ENCODE results near the gene CS.

The CS gene

DNA sequence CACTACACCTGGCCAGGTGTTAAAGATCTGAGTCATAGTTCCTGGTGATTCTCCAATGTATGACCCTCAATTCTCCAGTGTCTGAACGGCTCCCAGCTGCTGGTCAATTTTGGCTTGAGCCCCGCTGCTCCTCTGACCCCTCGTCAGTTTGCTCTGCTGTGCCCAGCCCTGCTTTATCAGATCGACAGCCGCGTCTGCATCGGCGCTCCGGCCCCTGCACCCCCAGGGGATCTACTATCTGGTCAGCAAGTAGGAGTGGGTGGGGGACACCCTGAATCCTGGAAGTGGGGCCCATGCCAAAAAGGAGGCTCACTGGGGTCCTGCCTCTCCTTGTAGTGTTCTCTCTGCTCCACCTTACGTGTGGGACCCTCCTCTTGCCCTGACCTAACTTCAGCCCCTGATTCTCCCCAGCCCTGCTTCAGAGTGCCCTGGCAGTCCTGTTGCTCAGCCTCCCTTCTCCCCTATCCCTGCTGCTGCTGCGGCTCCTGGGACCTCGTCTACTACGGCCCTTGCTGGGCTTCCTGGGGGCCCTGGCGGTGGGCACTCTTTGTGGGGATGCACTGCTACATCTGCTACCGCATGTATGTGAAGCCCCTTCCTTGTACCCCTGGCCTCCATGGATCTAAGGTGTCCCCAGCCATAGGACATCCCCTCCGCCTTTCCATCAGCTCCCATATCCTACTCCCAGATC lies 65.2 kb downstream of the CS start:
- Histone ChIP-seq H3K27ac (ENCODE audit: low read depth, low read length) (no peak overlapping the region), H3K4me3 (ENCODE audit: low read depth, low read length) (no peak overlapping the region), H3K36me3 (ENCODE audit: insufficient read depth, low read length) (0 out of 2 replicates have a peak, but pooled peaks cover 3% of the 10 kb centered on the region), H3K79me2 (ENCODE audit: control insufficient read depth, insufficient read depth, low read length, unreplicated experiment) (no peaks in the 10 kb centered on the region), H2AFZ (ENCODE audit: low read length, unreplicated experiment) (no peak overlapping the region), H3K27me3 (ENCODE audit: insufficient read depth, low read length) (no peaks in the 10 kb centered on the region), H3K4me1 (ENCODE audit: control insufficient read depth, insufficient read depth, low read length, unreplicated experiment) (no peaks in the 10 kb centered on the region)

DNA sequence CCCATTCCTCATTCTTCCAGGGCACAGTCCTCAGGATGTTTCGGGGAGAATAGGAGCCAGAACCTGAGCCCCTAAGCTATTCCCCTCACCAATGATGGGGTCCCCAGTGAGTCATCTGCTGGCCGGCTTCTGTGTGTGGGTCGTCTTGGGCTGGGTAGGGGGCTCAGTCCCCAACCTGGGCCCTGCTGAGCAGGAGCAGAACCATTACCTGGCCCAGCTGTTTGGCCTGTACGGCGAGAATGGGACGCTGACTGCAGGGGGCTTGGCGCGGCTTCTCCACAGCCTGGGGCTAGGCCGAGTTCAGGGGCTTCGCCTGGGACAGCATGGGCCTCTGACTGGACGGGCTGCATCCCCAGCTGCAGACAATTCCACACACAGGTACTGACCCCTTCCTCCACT lies 68.9 kb downstream of the CS start:
- H2AFZ ChIP-seq (ENCODE audit: low read length, unreplicated experiment), result no peak overlapping the region
- H3K4me3 ChIP-seq (ENCODE audit: low read depth, low read length), result no peak overlapping the region
- H3K27me3 ChIP-seq (ENCODE audit: insufficient read depth, low read length), result no peaks in the 10 kb centered on the region
- no peaks in the 10 kb centered on the region for H3K79me2 ChIP-seq (ENCODE audit: control insufficient read depth, insufficient read depth, low read length, unreplicated experiment)
- no peaks in the 10 kb centered on the region for H3K4me1 ChIP-seq (ENCODE audit: control insufficient read depth, insufficient read depth, low read length, unreplicated experiment)
- H3K36me3 ChIP-seq (ENCODE audit: insufficient read depth, low read length), result no peaks in the 10 kb centered on the region
- no peak overlapping the region for H3K27ac ChIP-seq (ENCODE audit: low read depth, low read length)

DNA sequence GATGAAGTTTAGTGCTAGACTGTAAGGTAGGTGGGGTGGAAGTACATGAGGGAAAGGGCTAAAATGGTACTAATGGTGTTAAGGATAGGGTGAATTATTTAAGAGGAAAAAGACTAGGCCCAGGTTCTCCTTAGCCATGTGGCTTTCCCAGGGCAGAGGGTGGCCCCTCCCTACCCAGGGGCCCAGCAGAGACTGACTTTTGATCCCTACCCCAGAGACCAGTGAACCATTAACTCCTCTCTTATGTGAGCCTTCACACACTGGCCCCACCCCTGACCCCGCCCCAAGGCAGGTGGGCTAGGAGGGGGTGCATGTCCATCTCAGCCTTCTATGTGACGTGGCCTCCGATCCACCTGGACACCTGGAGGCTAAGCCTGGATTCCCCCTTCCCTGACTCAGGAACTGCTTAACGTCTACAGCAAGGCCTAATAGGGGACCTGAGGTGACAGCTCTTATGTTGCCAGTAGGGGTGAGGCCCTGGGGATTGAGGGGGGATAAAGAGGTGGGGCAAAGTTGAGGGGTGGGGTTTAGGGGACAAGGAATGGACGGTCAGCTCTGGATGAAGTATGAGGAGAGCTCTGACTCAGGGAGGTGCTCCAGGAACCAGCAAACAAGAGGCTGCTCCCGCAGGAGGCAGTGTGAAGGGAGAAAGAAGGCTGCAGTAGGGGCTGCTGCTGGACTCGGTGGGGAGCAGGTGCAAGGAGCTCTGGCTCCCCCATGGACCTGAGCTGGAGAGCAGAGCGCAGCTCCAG lies 69.5 kb downstream of the CS start:
- H3K4me3 ChIP-seq (ENCODE audit: low read depth, low read length), result no peak overlapping the region
- H3K4me1 ChIP-seq (ENCODE audit: control insufficient read depth, insufficient read depth, low read length, unreplicated experiment), result no peaks in the 10 kb centered on the region
- no peak overlapping the region for H3K27ac ChIP-seq (ENCODE audit: low read depth, low read length)
- no peaks in the 10 kb centered on the region for H3K27me3 ChIP-seq (ENCODE audit: insufficient read depth, low read length)
- no peak overlapping the region for H2AFZ ChIP-seq (ENCODE audit: low read length, unreplicated experiment)
- H3K79me2 ChIP-seq (ENCODE audit: control insufficient read depth, insufficient read depth, low read length, unreplicated experiment), result no peaks in the 10 kb centered on the region
- no peaks in the 10 kb centered on the region for H3K36me3 ChIP-seq (ENCODE audit: insufficient read depth, low read length)

DNA sequence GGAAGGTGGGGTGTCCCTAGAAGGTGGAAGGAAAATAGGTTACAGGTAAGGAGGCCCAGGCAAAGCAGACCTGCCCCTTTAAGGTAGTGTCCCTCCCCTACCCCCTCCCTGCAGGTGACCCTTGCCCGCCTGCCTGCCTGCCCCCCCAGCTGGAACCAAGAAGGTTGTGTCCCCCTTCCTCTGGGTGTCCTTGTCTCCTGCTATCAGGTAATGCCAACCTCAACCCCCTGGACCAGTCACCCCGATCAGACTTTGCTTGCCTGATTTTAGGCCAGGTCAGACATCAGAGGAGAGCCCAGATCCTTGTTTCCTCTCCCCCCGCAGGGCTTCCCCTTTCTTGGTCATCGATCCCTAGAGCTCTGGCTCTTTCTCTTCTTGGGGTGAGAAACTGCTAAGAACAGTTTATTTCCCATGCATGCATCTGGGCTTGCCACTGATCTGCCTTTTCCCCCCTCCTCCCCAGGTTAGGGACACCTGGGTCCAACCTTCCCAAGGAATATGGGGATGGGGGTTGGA lies 70.2 kb downstream of the CS start, which contains the start of gene SLC39A5:
Gene SLC39A5 (plus strand): TSS at position 136 of the 516 bp plus-strand sequence. CDS start 1,224 bp downstream, outside the sequence.
- no peak within 1 kb of the TSS for H3K27ac ChIP-seq (ENCODE audit: low read depth, low read length)
- H3K4me1 ChIP-seq (ENCODE audit: control insufficient read depth, insufficient read depth, low read length, unreplicated experiment), result peaks cover 2% of the 10 kb centered on the region
- H3K4me3 ChIP-seq (ENCODE audit: low read depth, low read length), result no peak within 1 kb of the TSS
- no peak within 1 kb of the TSS for H2AFZ ChIP-seq (ENCODE audit: low read length, unreplicated experiment)
- H3K36me3 ChIP-seq (ENCODE audit: insufficient read depth, low read length), result no peaks in the 10 kb centered on the region
- H3K79me2 ChIP-seq (ENCODE audit: control insufficient read depth, insufficient read depth, low read length, unreplicated experiment), result no peaks in the 10 kb centered on the region
- no peaks in the 10 kb centered on the region for H3K27me3 ChIP-seq (ENCODE audit: insufficient read depth, low read length)

DNA sequence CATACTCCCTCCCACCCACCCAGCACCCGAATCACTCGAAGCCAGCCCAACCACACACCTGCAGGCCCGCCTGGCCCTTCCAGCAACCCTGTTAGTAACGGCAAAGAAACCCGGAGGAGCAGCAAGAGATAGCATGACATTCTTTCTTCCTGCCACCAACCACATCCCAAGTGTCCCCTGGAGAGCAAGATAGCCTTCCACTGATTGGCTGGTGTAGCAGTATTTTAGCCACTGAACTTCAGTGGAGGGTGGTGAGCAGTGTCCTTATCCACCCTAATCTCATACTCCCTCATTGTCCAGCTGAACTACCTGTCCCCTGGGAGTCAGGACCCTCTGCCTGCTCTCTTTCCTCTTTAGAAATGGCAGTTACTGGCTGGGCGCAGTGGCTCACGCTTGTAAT lies 71.0 kb downstream of the CS start:
- H3K4me3 ChIP-seq (ENCODE audit: low read depth, low read length), result no peak overlapping the region
- peaks cover 5% of the 10 kb centered on the region for H3K4me1 ChIP-seq (ENCODE audit: control insufficient read depth, insufficient read depth, low read length, unreplicated experiment)
- no peaks in the 10 kb centered on the region for H3K27me3 ChIP-seq (ENCODE audit: insufficient read depth, low read length)
- H3K27ac ChIP-seq (ENCODE audit: low read depth, low read length), result no peak overlapping the region
- H3K36me3 ChIP-seq (ENCODE audit: insufficient read depth, low read length), result no peaks in the 10 kb centered on the region
- no peak overlapping the region for H2AFZ ChIP-seq (ENCODE audit: low read length, unreplicated experiment)
- H3K79me2 ChIP-seq (ENCODE audit: control insufficient read depth, insufficient read depth, low read length, unreplicated experiment), result peaks cover 3% of the 10 kb centered on the region

DNA sequence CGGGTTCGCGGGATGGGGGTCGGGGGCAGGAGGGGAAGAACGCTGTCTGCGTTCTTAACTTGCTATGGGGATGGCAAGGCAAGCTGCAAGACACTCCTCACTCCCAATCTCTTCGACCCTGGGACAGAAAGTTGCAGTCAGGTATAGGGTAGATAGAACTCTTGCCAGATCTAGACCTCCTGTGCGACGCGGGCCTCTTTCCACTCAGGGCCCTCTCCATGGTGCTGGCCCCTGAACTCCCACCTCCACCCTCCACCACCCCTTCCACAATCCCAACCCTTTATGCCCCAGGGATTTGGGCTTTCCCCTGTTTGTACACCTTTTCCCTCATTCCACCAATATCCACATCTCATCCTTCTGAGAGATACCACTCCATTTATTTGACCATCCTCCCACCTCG lies 75.2 kb downstream of the CS start:
- H3K4me3 ChIP-seq (ENCODE audit: low read depth, low read length), result peak overlapping the region; percentile 95
- peaks cover 10% of the 10 kb centered on the region for H3K4me1 ChIP-seq (ENCODE audit: control insufficient read depth, insufficient read depth, low read length, unreplicated experiment)
- H3K36me3 ChIP-seq (ENCODE audit: insufficient read depth, low read length), result no peaks in the 10 kb centered on the region
- no peak overlapping the region for H3K27ac ChIP-seq (ENCODE audit: low read depth, low read length)
- peak overlapping the region; percentile 86 for H2AFZ ChIP-seq (ENCODE audit: low read length, unreplicated experiment)
- H3K79me2 ChIP-seq (ENCODE audit: control insufficient read depth, insufficient read depth, low read length, unreplicated experiment), result peaks cover 3% of the 10 kb centered on the region
- H3K27me3 ChIP-seq (ENCODE audit: insufficient read depth, low read length), result no peaks in the 10 kb centered on the region

DNA sequence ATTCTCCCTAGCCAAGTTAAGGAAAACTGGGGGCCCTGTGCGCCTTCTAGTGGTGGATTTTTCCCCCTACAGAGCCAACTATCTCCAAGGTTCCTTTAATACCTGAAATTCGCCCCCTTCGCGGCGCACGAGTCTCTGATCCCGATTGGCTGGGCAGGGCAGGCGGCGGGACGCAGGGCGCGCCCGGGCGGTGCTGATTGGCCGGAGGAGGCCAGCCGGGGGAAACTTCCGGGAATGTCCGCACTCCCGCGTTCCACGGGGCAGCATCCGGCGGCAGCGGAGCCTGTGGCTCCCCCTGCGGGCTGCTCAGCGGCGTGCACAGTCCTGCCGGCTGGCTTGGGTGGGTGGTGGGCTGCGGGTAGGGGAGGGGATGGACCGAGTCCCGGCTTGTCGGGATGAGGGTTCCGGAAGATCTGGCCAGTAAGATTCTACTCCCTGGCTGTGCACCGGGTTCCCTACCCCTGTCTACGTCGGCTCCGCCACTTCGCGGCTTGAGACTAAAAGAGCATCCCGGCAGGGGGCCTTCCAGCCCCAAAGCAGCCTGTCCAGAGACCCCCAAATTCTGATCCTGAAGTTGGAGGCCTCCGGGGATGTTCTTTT lies 75.9 kb downstream of the CS start, which contains the start of gene NABP2:
Gene NABP2 (plus strand): TSS at position 241 of the 600 bp plus-strand sequence. CDS start 515 bp downstream, outside the sequence.
- Histone ChIP-seq H3K27ac (ENCODE audit: low read depth, low read length) (no peak within 1 kb of the TSS), H3K4me1 (ENCODE audit: control insufficient read depth, insufficient read depth, low read length, unreplicated experiment) (peaks cover 10% of the 10 kb centered on the region), H3K4me3 (ENCODE audit: low read depth, low read length) (peak within 1 kb of the TSS; percentile 95), H2AFZ (ENCODE audit: low read length, unreplicated experiment) (peak within 1 kb of the TSS; percentile 86), H3K79me2 (ENCODE audit: control insufficient read depth, insufficient read depth, low read length, unreplicated experiment) (peaks cover 9% of the 10 kb centered on the region), H3K27me3 (ENCODE audit: insufficient read depth, low read length) (no peaks in the 10 kb centered on the region), H3K36me3 (ENCODE audit: insufficient read depth, low read length) (no peaks in the 10 kb centered on the region)

DNA sequence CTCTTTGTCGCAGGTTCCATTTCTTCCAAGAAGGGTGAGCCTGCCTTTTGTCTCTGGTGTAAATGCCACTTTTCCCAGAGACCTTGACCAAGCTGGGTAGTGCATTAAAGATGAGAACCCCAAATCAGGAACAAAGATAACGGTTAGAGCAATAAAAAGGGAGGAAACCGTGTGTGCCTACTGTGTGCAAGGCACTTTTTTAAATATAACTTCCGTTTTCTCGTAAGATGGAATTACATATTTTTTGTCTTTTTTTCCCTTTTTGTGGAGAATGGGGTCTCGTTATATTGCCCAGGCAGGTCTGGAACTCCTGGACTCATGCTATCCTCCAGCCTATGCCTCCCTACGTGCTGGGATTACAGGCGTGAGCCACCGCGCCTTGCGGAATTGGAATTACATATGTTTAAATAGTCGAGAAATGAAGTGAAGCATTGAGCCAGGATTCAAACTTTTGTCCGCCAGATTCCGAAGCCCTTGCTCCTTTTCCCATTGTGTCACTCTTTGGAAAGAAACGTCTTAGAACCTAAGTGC lies 76.5 kb downstream of the CS start:
- Histone ChIP-seq H3K27ac (ENCODE audit: low read depth, low read length) (no peak overlapping the region), H3K4me1 (ENCODE audit: control insufficient read depth, insufficient read depth, low read length, unreplicated experiment) (peaks cover 10% of the 10 kb centered on the region), H3K79me2 (ENCODE audit: control insufficient read depth, insufficient read depth, low read length, unreplicated experiment) (peaks cover 10% of the 10 kb centered on the region), H3K36me3 (ENCODE audit: insufficient read depth, low read length) (no peaks in the 10 kb centered on the region), H3K27me3 (ENCODE audit: insufficient read depth, low read length) (no peaks in the 10 kb centered on the region), H2AFZ (ENCODE audit: low read length, unreplicated experiment) (peak overlapping the region; percentile 0), H3K4me3 (ENCODE audit: low read depth, low read length) (peak overlapping the region; percentile 95)

DNA sequence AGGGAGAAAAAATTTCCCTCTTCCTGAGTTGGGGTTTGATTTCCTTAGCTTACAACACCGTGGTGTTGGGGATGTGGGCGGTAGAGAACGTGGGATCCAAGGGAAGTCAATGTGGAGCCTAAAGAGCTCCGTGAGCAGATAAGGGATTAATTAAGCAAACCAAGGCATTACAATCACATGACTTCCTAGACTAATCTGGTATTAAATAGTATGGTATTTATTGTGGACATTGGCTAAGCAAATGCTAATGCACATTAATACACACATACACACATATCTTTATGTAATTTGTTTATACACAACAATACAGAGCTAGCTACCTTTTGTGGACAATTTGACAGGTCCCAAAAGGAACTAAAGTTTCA lies 77.6 kb downstream of the CS start:
- no peaks in the 10 kb centered on the region for H3K27me3 ChIP-seq (ENCODE audit: insufficient read depth, low read length)
- peaks cover 12% of the 10 kb centered on the region for H3K79me2 ChIP-seq (ENCODE audit: control insufficient read depth, insufficient read depth, low read length, unreplicated experiment)
- peak overlapping the region; percentile 86 for H3K27ac ChIP-seq (ENCODE audit: low read depth, low read length)
- H3K4me3 ChIP-seq (ENCODE audit: low read depth, low read length), result peak overlapping the region; percentile 79
- no peaks in the 10 kb centered on the region for H3K36me3 ChIP-seq (ENCODE audit: insufficient read depth, low read length)
- peak overlapping the region; percentile 6 for H2AFZ ChIP-seq (ENCODE audit: low read length, unreplicated experiment)
- H3K4me1 ChIP-seq (ENCODE audit: control insufficient read depth, insufficient read depth, low read length, unreplicated experiment), result peaks cover 10% of the 10 kb centered on the region

DNA sequence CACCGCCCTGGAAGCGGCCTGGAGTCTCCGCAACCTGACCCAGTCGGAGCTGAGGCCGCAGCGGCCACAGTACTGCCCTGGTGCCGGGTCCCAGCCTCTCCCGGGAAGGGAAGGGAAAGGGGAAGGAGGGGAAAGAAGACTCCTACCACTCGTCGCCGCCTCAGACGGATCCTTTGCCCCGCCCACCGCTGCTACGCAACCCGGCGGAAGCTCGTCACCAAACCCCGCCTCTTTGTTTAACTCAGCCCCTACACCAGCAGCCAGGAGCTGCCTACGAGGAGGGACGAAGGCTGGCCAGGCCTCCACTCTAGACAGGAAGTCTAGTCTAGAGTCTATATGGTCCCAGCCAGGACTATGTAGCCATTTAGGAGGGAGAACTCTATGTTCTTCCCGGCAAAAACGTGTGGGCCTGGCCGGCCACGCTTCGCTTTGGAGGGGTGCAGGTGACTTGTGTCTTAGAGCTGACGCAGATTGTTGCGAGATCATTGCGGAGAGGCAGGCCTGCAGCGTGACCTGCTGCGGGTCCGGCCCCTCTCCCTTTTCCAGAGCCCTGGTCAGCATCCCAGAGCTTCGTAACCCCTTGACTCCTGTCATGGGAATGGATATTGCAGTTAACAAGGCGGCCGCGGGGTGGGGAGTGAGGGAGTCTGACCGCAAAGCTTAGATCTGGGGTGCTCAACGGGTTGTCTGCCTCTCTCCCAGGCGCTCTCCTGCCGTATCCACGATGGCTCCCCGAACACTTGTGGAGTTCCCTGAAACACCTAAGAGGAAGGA lies 78.2 kb downstream of the CS start, which contains the start of gene RNF41:
Gene RNF41 (minus strand): TSS at position 166 of the 774 bp plus-strand sequence. CDS start 7,875 bp downstream, outside the sequence.
- Histone ChIP-seq H3K27ac (ENCODE audit: low read depth, low read length) (peak within 1 kb of the TSS; percentile 86), H3K36me3 (ENCODE audit: insufficient read depth, low read length) (no peaks in the 10 kb centered on the region), H3K79me2 (ENCODE audit: control insufficient read depth, insufficient read depth, low read length, unreplicated experiment) (peaks cover 14% of the 10 kb centered on the region), H3K4me3 (ENCODE audit: low read depth, low read length) (peak within 1 kb of the TSS; percentile 79), H3K4me1 (ENCODE audit: control insufficient read depth, insufficient read depth, low read length, unreplicated experiment) (peaks cover 10% of the 10 kb centered on the region), H2AFZ (ENCODE audit: low read length, unreplicated experiment) (peak within 1 kb of the TSS; percentile 6), H3K27me3 (ENCODE audit: insufficient read depth, low read length) (no peaks in the 10 kb centered on the region)

Measured in ACC112 (cell line).